Panc1 (cell line): Measurements from ENCODE around the gene RAB28. TPM values are rescaled to one million over a fixed set of nuclear protein-coding genes. Genes with fewer than 3 reads are reported as not detected.
"Not testable (repeated sequence)": the region's sequence is repeated elsewhere in the genome, so short reads cannot be mapped to it uniquely, and the experiment has no call there.

Source experiments
- ATAC-seq: fragments of 200-7000 bp; cut with Tn5 transposase; 2 replicates; pipeline ENCODE4 v1.9.1; 2020; ENCODE audit warnings: mild to moderate bottlenecking, moderate library complexity
- BruUV-seq: library from RNA; stranded (reverse); fragments of 400-500 nt; replicated peaks from 2 replicates; lab custom pipeline; 2021; lab: Mats Ljungman, UMichigan
- CTCF ChIA-PET: fragments of 300-600 bp; sonication (Branson Sonifier 250); formaldehyde crosslinking; loops from one replicate; lab custom pipeline; 2022; ENCODE audit warnings: antibody characterized with exemption; lab: Charles Lee
- POLR2A ChIA-PET: fragments of 300-600 bp; sonication (Branson Sonifier 250); formaldehyde crosslinking; loops from one replicate; lab custom pipeline; 2022; ENCODE audit warnings: antibody characterized with exemption; lab: Charles Lee
- DNase-seq: peaks from one replicate; pipeline ENCODE4 v3.0.0-alpha.2; 2010; ENCODE audit warnings: low read depth, low spot score
- H3K27ac ChIP-seq: 2 replicates; pipeline ENCODE4 v1.5.1; 2011; ENCODE audit warnings: mild to moderate bottlenecking, low read length, inconsistent platforms
- H3K27me3 ChIP-seq: fragments of 200-500 bp; sonication (Bioruptor generic); 2 replicates; pipeline ENCODE4 v1.6.0; 2014; ENCODE audit warnings: low read length, inconsistent platforms; ENCODE audit not compliant: control insufficient read depth, insufficient read depth
- H3K36me3 ChIP-seq: fragments of 200-500 bp; sonication (Bioruptor generic); 2 replicates; pipeline ENCODE4 v1.5.1; 2014; ENCODE audit warnings: inconsistent platforms, mild to moderate bottlenecking, low read length, moderate library complexity; ENCODE audit not compliant: control insufficient read depth, insufficient read depth
- H3K4me1 ChIP-seq: 2 replicates; pipeline ENCODE4 v1.5.1; 2011; ENCODE audit warnings: inconsistent platforms, mild to moderate bottlenecking, low read length, moderate library complexity; ENCODE audit not compliant: control insufficient read depth, insufficient read depth
- H3K4me3 ChIP-seq, 2 experiments: 2 replicates each; pipeline ENCODE4 v1.5.1; 2011 to 2012; ENCODE audit warnings: low read depth in 2 of 2, low read length in 2 of 2, mild to moderate bottlenecking in 2 of 2, inconsistent platforms in 1 of 2, moderate library complexity in 1 of 2
- H3K9me3 ChIP-seq: fragments of 200-500 bp; sonication (Bioruptor generic); 2 replicates; pipeline ENCODE4 v1.5.1; 2014; ENCODE audit warnings: low read depth, mild to moderate bottlenecking, inconsistent platforms, low read length, moderate library complexity; ENCODE audit not compliant: control insufficient read depth, insufficient read depth
- POLR2AphosphoS5 ChIP-seq: IDR thresholded peaks from 2 replicates; pipeline ENCODE4 v1.6.1; 2012; ENCODE audit warnings: mild to moderate bottlenecking, low read depth, low read length, moderate library complexity
- SIN3A ChIP-seq: IDR thresholded peaks from 2 replicates; pipeline ENCODE4 v1.6.1; 2012; ENCODE audit warnings: low read depth, mild to moderate bottlenecking, low read length, moderate library complexity, borderline replicate concordance; ENCODE audit not compliant: insufficient read depth
- TCF7L2 ChIP-seq: IDR thresholded peaks from 2 replicates; pipeline ENCODE4 v1.6.1; 2011; ENCODE audit warnings: mild to moderate bottlenecking, low read depth, low read length, inconsistent platforms
- in situ Hi-C: cut with HindIII; loops from 2 replicates; pipeline ENCODE4 v1.10.0; 2016; ENCODE audit warnings: low sequenced_read_pairs, low pct_unique_long_range_greater_than_20kb
- intact Hi-C: fragments of 100-400 bp; cut with micrococcal nuclease; formaldehyde crosslinking; loops from one replicate; pipeline ENCODE4 v1.10.0; 2022; ENCODE audit not compliant: unreplicated experiment
- total RNA-seq: library from RNA; stranded (reverse); gene quantifications from one replicate; pipeline ENCODE4 v1.2.1, GENCODE V29; 2021; ENCODE audit not compliant: unreplicated experiment
- TF ChIP-seq, protein P1 (sequence below), 2 experiments: IDR thresholded peaks; 2 replicates each; pipeline ENCODE4 v1.6.1; 2011 to 2012; ENCODE audit warnings: low read depth in 2 of 2, control low read depth in 1 of 2, low read length in 1 of 2, mild to moderate bottlenecking in 1 of 2, moderate library complexity in 1 of 2; ENCODE audit not compliant: insufficient read depth in 1 of 2
- TF ChIP-seq, protein P2 (sequence below): fragments of 450-650 bp; IDR thresholded peaks from 2 replicates; pipeline ENCODE4 v1.5.1; 2017; ENCODE audit warnings: mild to moderate bottlenecking

RAB28 gene
- total RNA-seq, 1 experiment from 2014 or later, result 10.2 TPM

DNA sequence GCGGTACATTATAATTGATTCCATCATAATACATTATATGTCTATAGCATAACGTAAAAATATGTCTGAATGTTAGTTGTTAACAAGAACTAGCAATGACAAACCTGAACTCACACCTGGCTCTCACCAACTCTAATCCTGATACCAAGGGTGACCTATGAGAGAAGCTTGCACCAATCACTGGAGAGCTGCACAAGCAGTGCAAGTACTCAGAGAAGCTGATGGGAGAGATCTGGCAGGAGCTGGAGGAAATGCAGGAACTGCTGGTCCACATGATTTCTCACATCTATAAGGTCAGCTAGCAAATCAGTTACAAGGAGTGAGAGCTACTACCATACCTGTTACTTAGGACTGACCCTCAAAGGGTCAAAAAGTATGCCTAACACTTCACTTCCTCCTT is 74.8 kb downstream of the RAB28 start:
- Histone ChIP-seq H3K27ac (no peak overlapping the region), H3K4me3 (no peak overlapping the region), H3K27me3 (no peaks in the 10 kb centered on the region), H3K4me1 (no peaks in the 10 kb centered on the region), H3K36me3 (no peaks in the 10 kb centered on the region; the same call in 1 of the 2 replicates), H3K9me3 (no peaks in the 10 kb centered on the region)
- no TSS peak for BruUV-seq
- DNase-seq (no peak), ATAC-seq (no peak)
- in situ Hi-C loops (no loop called here), intact Hi-C loops (no loop called here)
- ChIA-PET CTCF (no interaction called here), POLR2A (no interaction called here)
- TF ChIP-seq TCF7L2 (no peak), SIN3A (no peak), POLR2AphosphoS5 (no peak)
- TF ChIP-seq, protein P1, sequence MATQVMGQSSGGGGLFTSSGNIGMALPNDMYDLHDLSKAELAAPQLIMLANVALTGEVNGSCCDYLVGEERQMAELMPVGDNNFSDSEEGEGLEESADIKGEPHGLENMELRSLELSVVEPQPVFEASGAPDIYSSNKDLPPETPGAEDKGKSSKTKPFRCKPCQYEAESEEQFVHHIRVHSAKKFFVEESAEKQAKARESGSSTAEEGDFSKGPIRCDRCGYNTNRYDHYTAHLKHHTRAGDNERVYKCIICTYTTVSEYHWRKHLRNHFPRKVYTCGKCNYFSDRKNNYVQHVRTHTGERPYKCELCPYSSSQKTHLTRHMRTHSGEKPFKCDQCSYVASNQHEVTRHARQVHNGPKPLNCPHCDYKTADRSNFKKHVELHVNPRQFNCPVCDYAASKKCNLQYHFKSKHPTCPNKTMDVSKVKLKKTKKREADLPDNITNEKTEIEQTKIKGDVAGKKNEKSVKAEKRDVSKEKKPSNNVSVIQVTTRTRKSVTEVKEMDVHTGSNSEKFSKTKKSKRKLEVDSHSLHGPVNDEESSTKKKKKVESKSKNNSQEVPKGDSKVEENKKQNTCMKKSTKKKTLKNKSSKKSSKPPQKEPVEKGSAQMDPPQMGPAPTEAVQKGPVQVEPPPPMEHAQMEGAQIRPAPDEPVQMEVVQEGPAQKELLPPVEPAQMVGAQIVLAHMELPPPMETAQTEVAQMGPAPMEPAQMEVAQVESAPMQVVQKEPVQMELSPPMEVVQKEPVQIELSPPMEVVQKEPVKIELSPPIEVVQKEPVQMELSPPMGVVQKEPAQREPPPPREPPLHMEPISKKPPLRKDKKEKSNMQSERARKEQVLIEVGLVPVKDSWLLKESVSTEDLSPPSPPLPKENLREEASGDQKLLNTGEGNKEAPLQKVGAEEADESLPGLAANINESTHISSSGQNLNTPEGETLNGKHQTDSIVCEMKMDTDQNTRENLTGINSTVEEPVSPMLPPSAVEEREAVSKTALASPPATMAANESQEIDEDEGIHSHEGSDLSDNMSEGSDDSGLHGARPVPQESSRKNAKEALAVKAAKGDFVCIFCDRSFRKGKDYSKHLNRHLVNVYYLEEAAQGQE (IDR thresholded peaks at IDR 0.05; ENCODE audit: insufficient read depth in 1 of 2, low read depth in 2 of 2, low read length in 1 of 2), result no peak
- TF ChIP-seq, protein P2, sequence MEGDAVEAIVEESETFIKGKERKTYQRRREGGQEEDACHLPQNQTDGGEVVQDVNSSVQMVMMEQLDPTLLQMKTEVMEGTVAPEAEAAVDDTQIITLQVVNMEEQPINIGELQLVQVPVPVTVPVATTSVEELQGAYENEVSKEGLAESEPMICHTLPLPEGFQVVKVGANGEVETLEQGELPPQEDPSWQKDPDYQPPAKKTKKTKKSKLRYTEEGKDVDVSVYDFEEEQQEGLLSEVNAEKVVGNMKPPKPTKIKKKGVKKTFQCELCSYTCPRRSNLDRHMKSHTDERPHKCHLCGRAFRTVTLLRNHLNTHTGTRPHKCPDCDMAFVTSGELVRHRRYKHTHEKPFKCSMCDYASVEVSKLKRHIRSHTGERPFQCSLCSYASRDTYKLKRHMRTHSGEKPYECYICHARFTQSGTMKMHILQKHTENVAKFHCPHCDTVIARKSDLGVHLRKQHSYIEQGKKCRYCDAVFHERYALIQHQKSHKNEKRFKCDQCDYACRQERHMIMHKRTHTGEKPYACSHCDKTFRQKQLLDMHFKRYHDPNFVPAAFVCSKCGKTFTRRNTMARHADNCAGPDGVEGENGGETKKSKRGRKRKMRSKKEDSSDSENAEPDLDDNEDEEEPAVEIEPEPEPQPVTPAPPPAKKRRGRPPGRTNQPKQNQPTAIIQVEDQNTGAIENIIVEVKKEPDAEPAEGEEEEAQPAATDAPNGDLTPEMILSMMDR, result no peak

DNA sequence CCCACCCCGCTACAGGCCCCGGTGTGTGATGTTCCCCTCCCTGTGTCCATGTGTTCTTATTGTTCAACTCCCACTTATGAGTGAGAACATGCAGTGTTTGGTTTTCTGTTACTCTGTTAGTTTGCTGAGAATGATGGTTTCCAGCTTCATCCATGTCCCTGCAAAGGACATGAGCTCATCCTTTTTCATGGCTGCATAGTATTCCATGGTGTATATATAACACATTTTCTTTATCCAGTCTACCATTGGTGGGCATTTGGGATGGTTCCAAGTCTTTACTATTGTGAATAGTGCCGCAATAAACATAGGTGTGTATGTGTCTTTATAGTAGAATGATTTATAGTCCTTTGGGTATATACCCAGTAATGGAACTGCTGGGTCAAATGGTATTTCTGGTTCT is 78.0 kb downstream of the RAB28 start:
- BruUV-seq, H3K36me3 ChIP-seq, H3K27me3 ChIP-seq, H3K27ac ChIP-seq, CTCF ChIA-PET, in situ Hi-C loops, H3K4me3 ChIP-seq, DNase-seq, POLR2A ChIA-PET, intact Hi-C loops, ATAC-seq, H3K9me3 ChIP-seq, H3K4me1 ChIP-seq: not testable (repeated sequence)

DNA sequence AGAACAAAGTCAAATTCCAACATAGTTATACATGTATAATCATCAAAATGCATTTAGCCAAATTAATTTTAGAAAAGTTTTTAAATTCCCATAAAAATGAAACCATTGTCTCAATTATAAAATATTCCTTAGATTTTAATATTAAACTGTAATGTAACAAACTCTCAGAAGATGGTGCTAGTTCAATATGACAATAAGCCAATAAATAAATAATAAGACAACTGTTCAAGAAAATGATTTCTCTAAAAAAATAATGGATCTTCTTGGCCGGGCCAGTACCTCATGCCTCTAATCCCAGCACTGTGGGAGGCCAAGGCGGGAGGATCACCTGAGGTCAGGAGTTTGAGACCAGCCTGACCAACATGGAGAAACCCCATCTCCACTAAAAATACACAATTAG is 80.3 kb downstream of the RAB28 start:
- intact Hi-C loops (no loop called here), in situ Hi-C loops (no loop called here)
- Histone ChIP-seq H3K4me3 (no peak overlapping the region), H3K27me3 (no peaks in the 10 kb centered on the region), H3K27ac (no peak overlapping the region), H3K9me3 (no peaks in the 10 kb centered on the region), H3K4me1 (no peaks in the 10 kb centered on the region), H3K36me3 (no peaks in the 10 kb centered on the region)
- TF ChIP-seq, protein P2, result no peak
- TF ChIP-seq POLR2AphosphoS5 (no peak), TCF7L2 (no peak), SIN3A (no peak)
- TF ChIP-seq, protein P1 (IDR thresholded peaks at IDR 0.05; ENCODE audit: insufficient read depth in 1 of 2, low read depth in 2 of 2, low read length in 1 of 2), result no peak
- ChIA-PET POLR2A (no interaction called here), CTCF (no interaction called here)
- ATAC-seq (no peak), DNase-seq (no peak)
- BruUV-seq, result no TSS peak
